HepG2 (cell line): Measurements from ENCODE around the gene NSMCE1. TPM values are rescaled to one million over a fixed set of nuclear protein-coding genes. Genes with fewer than 3 reads are reported as not detected.
A peak's percentile ranks its signal among the peaks of the same experiment; 100 is the strongest.

Experiments used
- AGO2 ChIP-seq: fragments of 200-400 bp; formaldehyde crosslinking; optimal IDR thresholded peaks from 2 replicates; pipeline ENCODE3; 2017; ENCODE audit warnings: mild to moderate bottlenecking, low read depth, low read length, moderate library complexity
- BCLAF1 ChIP-seq: fragments of 450-650 bp; IDR thresholded peaks from 2 replicates; pipeline ENCODE4 v1.6.1; 2017; ENCODE audit warnings: mild to moderate bottlenecking
- CBX5 ChIP-seq: sonication (generic); formaldehyde crosslinking; IDR thresholded peaks from 2 replicates; pipeline ENCODE4 v1.4.0; 2020; ENCODE audit warnings: missing genetic modification reagents, borderline replicate concordance
- FOXK1 ChIP-seq: sonication (generic); formaldehyde crosslinking; IDR thresholded peaks from 2 replicates; pipeline ENCODE4 v1.4.0; 2020; ENCODE audit warnings: low read depth, missing genetic modification reagents, borderline replicate concordance
- HNF4G ChIP-seq, 2 experiments: sonication (generic) in 1 of 2; formaldehyde crosslinking in 1 of 2; IDR thresholded peaks; 2 replicates each; pipeline versions ENCODE4 v1.4.0 to v1.6.1; 2011 to 2020; ENCODE audit warnings: borderline replicate concordance in 2 of 2, low read depth in 2 of 2, mild to moderate bottlenecking in 2 of 2, low read length in 1 of 2, missing genetic modification reagents in 1 of 2, moderate library complexity in 1 of 2
- MXI1 ChIP-seq: IDR thresholded peaks from 3 replicates; pipeline ENCODE4 v1.6.1; 2012; ENCODE audit warnings: low read depth, low read length, inconsistent platforms, borderline replicate concordance
- NFIB ChIP-seq: sonication (generic); formaldehyde crosslinking; IDR thresholded peaks from 2 replicates; pipeline ENCODE4 v1.9.0; 2021; ENCODE audit warnings: missing genetic modification reagents, mild to moderate bottlenecking, borderline replicate concordance
- NFKB2 ChIP-seq: sonication (generic); formaldehyde crosslinking; IDR thresholded peaks from 2 replicates; pipeline ENCODE4 v1.4.0; 2020; ENCODE audit warnings: missing genetic modification reagents, borderline replicate concordance
- PHF20 ChIP-seq: sonication (generic); formaldehyde crosslinking; IDR thresholded peaks from 2 replicates; pipeline ENCODE4 v1.5.0; 2020; ENCODE audit warnings: mild to moderate bottlenecking, missing genetic modification reagents
- RBM39 ChIP-seq: fragments of 200-400 bp; formaldehyde crosslinking; IDR thresholded peaks from one replicate; pipeline ENCODE4 v1.6.1; 2018; ENCODE audit warnings: antibody characterized with exemption, mild to moderate bottlenecking, low read depth, low read length; ENCODE audit not compliant: poor library complexity, severe bottlenecking
- RNF2 ChIP-seq: fragments of 450-650 bp; conservative IDR thresholded peaks from 2 replicates; pipeline ENCODE4 v1.6.1; 2016; ENCODE audit warnings: low read depth
- TEAD2 ChIP-seq: sonication (generic); formaldehyde crosslinking; IDR thresholded peaks from 2 replicates; pipeline ENCODE4 v1.9.0; 2021; ENCODE audit warnings: missing genetic modification reagents
- U2AF1 ChIP-seq: fragments of 200-400 bp; formaldehyde crosslinking; optimal IDR thresholded peaks from 2 replicates; pipeline ENCODE3; 2017; ENCODE audit warnings: mild to moderate bottlenecking, low read depth, low read length
- XBP1 ChIP-seq: sonication (generic); formaldehyde crosslinking; IDR thresholded peaks from 2 replicates; pipeline ENCODE4 v1.5.0; 2020; ENCODE audit warnings: missing genetic modification reagents
- ZNF136 ChIP-seq: sonication (generic); formaldehyde crosslinking; IDR thresholded peaks from 2 replicates; pipeline ENCODE4 v1.8.1; 2022; ENCODE audit warnings: low read depth, mild to moderate bottlenecking, moderate library complexity, missing genetic modification reagents
- ZNF232 ChIP-seq: sonication (generic); formaldehyde crosslinking; IDR thresholded peaks from 2 replicates; pipeline ENCODE4 v1.4.0; 2020; ENCODE audit warnings: missing genetic modification reagents, borderline replicate concordance
- ZNF329 ChIP-seq: sonication (generic); formaldehyde crosslinking; IDR thresholded peaks from 2 replicates; pipeline ENCODE4 v1.9.0; 2021; ENCODE audit warnings: low read depth, mild to moderate bottlenecking, missing genetic modification reagents
- ZNF343 ChIP-seq: sonication (generic); formaldehyde crosslinking; IDR thresholded peaks from 2 replicates; pipeline ENCODE4 v1.4.0; 2020; ENCODE audit warnings: mild to moderate bottlenecking, missing genetic modification reagents
- polyA plus RNA-seq, 8 experiments: library from polyadenylated mRNA; depleted of rRNA in 3 of 8; stranded (reverse) in 7 of 8; unstranded in 1 of 8; fragments of >200 nt; fragmentation: Illumina TruSeq in 4 of 8; extraction: Trizol in 4 of 8; gene quantifications; 2 replicates each; pipeline versions ENCODE4 v1.2.1 to v1.2.3, GENCODE V29; 2011 to 2016; ENCODE audit warnings: low read depth in 4 of 8, missing spikeins in 1 of 8, mixed read lengths in 1 of 8; ENCODE audit not compliant: insufficient read depth in 1 of 8
- total RNA-seq, 5 experiments: library from RNA; depleted of rRNA; stranded (reverse); fragments of >200 nt; fragmentation: Illumina TruSeq; extraction: Trizol; gene quantifications; 2 replicates each; pipeline ENCODE4 v1.2.3, GENCODE V29; 2016; ENCODE audit warnings: low read depth in 1 of 5
- TF ChIP-seq, protein P1 (sequence below): sonication (generic); formaldehyde crosslinking; IDR thresholded peaks from 2 replicates; pipeline ENCODE4 v1.4.0; 2020; ENCODE audit warnings: mild to moderate bottlenecking, missing genetic modification reagents

NSMCE1 gene
- total and polyA plus RNA-seq, 2 of the 13 experiments (the other 11 are each of a cell fraction or from before 2014, with no cell fraction given), result 42.7 to 52.9 TPM

GRCh38 chr16:27202923-27203506, 65.6 kb downstream of the NSMCE1 start (continued):
- peak; percentile 83; the same call in 1 of the 2 replicates for TF ChIP-seq CBX5 (CRISPR knock-in tag)
- TF ChIP-seq ZNF343, result no peak
- TF ChIP-seq TEAD2 (CRISPR knock-in tag), result no peak
- 0 out of 2 replicates have a peak, but pooled peaks have one; percentile 87 for TF ChIP-seq PHF20 (CRISPR knock-in tag)
- peak; percentile 64 for TF ChIP-seq U2AF1
- TF ChIP-seq RNF2, result no peak
- TF ChIP-seq NFKB2 (CRISPR knock-in tag), result no peak
- no peak for TF ChIP-seq BCLAF1
- no peak for TF ChIP-seq XBP1 (CRISPR knock-in tag)
- no peak for TF ChIP-seq NFIB (CRISPR knock-in tag)
- peak; percentile 96 for TF ChIP-seq RBM39
- TF ChIP-seq ZNF232 (CRISPR knock-in tag), result no peak
- TF ChIP-seq ZNF136 (CRISPR knock-in tag), result no peak
- TF ChIP-seq, protein P1, sequence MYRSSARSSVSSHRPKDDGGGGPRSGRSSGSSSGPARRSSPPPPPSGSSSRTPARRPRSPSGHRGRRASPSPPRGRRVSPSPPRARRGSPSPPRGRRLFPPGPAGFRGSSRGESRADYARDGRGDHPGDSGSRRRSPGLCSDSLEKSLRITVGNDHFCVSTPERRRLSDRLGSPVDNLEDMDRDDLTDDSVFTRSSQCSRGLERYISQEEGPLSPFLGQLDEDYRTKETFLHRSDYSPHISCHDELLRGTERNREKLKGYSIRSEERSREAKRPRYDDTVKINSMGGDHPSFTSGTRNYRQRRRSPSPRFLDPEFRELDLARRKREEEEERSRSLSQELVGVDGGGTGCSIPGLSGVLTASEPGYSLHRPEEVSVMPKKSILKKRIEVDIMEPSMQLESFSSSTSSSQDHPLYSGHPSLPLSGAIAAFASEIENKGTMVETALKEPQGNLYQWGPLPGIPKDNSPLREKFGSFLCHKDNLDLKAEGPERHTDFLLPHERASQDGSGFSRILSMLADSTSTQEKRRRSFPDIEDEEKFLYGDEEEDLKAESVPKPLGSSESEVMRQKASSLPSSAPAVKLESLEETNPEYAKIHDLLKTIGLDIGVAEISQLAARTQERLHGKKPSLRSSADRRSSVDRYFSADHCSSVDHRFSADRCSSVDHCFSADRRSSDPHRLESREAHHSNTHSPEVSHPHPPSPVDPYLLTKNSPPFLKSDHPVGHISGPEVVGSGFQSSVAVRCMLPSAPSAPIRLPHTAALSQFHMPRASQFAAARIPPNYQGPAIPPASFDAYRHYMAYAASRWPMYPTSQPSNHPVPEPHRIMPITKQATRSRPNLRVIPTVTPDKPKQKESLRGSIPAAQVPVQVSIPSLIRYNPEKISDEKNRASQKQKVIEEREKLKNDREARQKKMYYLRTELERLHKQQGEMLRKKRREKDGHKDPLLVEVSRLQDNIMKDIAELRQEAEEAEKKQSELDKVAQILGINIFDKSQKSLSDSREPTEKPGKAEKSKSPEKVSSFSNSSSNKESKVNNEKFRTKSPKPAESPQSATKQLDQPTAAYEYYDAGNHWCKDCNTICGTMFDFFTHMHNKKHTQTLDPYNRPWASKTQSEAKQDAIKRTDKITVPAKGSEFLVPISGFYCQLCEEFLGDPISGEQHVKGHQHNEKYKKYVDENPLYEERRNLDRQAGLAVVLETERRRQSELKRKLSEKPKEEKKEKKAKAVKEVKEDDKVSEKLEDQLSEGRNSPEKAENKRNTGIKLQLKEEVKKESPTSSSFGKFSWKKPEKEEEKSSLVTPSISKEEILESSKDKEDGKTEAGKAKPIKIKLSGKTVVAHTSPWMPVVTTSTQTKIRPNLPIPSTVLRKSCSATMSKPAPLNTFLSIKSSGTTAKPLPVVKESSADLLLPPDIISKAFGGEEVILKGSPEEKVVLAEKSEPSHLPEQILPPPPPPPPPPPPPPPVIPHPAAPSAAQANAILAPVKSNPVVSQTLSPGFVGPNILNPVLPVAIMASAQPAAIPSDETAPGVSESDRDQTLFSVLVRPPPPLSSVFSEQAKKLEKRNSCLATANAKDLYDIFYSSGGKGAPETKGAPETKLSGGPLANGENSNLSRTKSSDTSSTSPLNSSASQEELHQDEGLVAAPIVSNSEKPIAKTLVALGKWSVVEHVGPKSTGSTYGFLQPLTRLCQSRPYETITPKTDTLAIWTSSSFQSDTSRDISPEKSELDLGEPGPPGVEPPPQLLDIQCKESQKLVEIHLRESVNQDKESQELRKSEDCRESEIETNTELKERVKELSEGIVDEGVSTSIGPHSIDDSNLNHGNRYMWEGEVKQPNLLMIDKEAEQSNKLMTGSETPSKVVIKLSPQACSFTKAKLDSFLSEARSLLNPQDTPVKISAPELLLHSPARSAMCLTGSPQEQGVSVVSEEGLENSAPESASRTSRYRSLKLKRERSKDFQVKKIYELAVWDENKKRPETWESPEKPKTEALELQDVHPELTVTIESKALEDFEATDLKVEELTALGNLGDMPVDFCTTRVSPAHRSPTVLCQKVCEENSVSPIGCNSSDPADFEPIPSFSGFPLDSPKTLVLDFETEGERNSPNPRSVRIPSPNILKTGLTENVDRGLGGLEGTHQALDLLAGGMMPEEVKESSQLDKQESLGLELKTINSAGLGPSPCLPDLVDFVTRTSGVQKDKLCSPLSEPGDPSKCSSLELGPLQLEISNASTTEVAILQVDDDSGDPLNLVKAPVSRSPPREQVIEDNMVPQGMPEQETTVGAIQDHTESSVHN (CRISPR knock-in tag), result peak; percentile 92; the same call in 1 of the 2 replicates
- TF ChIP-seq AGO2, result no peak
- no peak for TF ChIP-seq MXI1
- TF ChIP-seq HNF4G (IDR thresholded peaks at IDR 0.05; ENCODE audit: borderline replicate concordance, low read depth, low read length), result no peak
- TF ChIP-seq HNF4G (CRISPR knock-in tag; IDR thresholded peaks at IDR 0.05; ENCODE audit: borderline replicate concordance, low read depth), result peak; percentile 8; the same call in 1 of the 2 replicates
- TF ChIP-seq ZNF329, result 0 out of 2 replicates have a peak, but pooled peaks have one; percentile 57
- TF ChIP-seq FOXK1 (CRISPR knock-in tag), result peak; percentile 92; the same call in 1 of the 2 replicates
